Activated CD8-positive, alpha-beta T cell treated with anti-CD3 and anti-CD28 coated beads, Interleukin-2, amount 10 ng/mL, durations not matched to agents 7 days and 5 days (primary cell): ENCODE results near the gene FZR1. TPM values are rescaled to one million over a fixed set of nuclear protein-coding genes. Genes with fewer than 3 reads are reported as not detected.

Experiments used
- ATAC-seq: fragments of 150-1000 bp; cut with Tn5 transposase; one replicate; pipeline ENCODE4 v1.10.0; 2021; ENCODE audit warnings: moderate library complexity
- CTCF ChIA-PET: fragments of 350-600 bp; sonication (Branson Sonifier 250); formaldehyde crosslinking; loops from one replicate; lab custom pipeline; 2021; ENCODE audit warnings: antibody characterized with exemption; lab: Charles Lee
- POLR2A ChIA-PET: fragments of 350-600 bp; sonication (Branson Sonifier 250); formaldehyde crosslinking; loops from one replicate; lab custom pipeline; 2021; ENCODE audit warnings: antibody characterized with exemption; lab: Charles Lee
- DNase-seq: peaks from one replicate; pipeline ENCODE4 v3.0.0-alpha.2; 2020
- H3K27ac Mint-ChIP-seq: one replicate; pipeline ENCODE4 v1.8.0; 2021; ENCODE audit warnings: mild to moderate bottlenecking, mixed read lengths
- H3K27me3 Mint-ChIP-seq: one replicate; pipeline ENCODE4 v1.8.0; 2021; ENCODE audit warnings: low read depth, mixed read lengths
- H3K36me3 Mint-ChIP-seq: one replicate; pipeline ENCODE4 v1.8.0; 2021; ENCODE audit warnings: low read depth, mixed read lengths
- H3K4me1 Mint-ChIP-seq: one replicate; pipeline ENCODE4 v1.8.0; 2021; ENCODE audit warnings: low read depth, mixed read lengths
- H3K4me3 Mint-ChIP-seq: one replicate; pipeline ENCODE4 v1.8.0; 2021; ENCODE audit warnings: mild to moderate bottlenecking, mixed read lengths
- H3K9me3 Mint-ChIP-seq: one replicate; pipeline ENCODE4 v1.8.0; 2022; ENCODE audit warnings: mixed read lengths; ENCODE audit not compliant: insufficient read depth
- total RNA-seq, 2 experiments: library from RNA; stranded (reverse); gene quantifications; one replicate each; pipeline ENCODE4 v1.2.3, GENCODE V29; 2021

FZR1 gene
- total RNA-seq, 2 experiments from 2014 or later = 72.7 to 81.6 TPM

DNA sequence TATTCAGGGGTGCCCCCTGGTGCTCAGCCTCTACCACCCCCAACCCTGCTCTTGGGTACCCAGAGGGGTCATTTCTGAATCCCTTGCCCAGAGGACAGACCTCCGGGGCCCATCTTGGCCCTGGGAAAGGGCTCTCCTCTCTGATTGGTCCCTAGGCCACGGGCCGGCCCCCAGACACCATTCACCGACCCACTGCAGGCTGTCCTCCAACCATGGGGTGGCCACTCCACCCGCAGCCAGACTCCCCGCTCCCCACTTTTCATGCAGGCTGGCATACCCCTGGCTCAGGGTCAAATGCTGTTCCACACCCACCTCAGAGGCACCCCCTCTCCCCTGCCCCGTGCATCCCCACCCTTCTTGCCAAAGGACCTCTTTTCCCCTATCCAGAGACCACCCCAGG is 40.6 kb upstream of the FZR1 start:
- ATAC-seq (no peak), DNase-seq (no peak)
- H3K27me3 Mint-ChIP-seq = no peaks in the 10 kb centered on the region
- ChIA-PET CTCF (no interaction called here), POLR2A (interaction anchor here (0.6 kb wide), 1 partner anchor 488 kb away, joined by 3 read pairs; no protein-coding TSS in a partner anchor)
- no peaks in the 10 kb centered on the region for H3K4me1 Mint-ChIP-seq
- no peak overlapping the region for H3K27ac Mint-ChIP-seq
- no peaks in the 10 kb centered on the region for H3K9me3 Mint-ChIP-seq
- H3K36me3 Mint-ChIP-seq = no peaks in the 10 kb centered on the region
- H3K4me3 Mint-ChIP-seq = no peak overlapping the region

DNA sequence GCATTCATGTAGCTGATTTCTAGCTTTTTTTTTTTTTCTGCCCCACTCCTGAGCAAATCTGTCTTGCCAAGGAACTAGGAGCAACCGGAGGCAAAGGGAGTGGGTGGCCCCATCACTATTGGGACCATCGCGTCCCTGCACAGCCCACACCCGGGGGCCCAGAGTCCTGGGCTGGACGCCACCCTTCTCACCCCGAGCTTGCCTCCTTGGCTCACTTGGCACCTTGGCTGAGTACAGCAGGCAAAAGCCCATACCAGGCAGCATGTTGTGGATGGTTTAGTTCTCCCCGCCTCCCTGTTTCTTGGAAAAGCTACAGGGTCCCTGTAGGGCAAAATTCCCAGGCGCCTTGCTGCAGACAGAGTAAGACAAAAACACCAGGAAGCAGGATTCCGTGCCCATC is 39.5 kb upstream of the FZR1 start:
- no peak for DNase-seq
- no peak for ATAC-seq
- Mint-ChIP-seq H3K27ac (no peak overlapping the region), H3K9me3 (no peaks in the 10 kb centered on the region), H3K27me3 (no peaks in the 10 kb centered on the region), H3K4me1 (no peaks in the 10 kb centered on the region), H3K4me3 (no peak overlapping the region), H3K36me3 (no peaks in the 10 kb centered on the region)
- ChIA-PET CTCF (no interaction called here), POLR2A (no interaction called here)

DNA sequence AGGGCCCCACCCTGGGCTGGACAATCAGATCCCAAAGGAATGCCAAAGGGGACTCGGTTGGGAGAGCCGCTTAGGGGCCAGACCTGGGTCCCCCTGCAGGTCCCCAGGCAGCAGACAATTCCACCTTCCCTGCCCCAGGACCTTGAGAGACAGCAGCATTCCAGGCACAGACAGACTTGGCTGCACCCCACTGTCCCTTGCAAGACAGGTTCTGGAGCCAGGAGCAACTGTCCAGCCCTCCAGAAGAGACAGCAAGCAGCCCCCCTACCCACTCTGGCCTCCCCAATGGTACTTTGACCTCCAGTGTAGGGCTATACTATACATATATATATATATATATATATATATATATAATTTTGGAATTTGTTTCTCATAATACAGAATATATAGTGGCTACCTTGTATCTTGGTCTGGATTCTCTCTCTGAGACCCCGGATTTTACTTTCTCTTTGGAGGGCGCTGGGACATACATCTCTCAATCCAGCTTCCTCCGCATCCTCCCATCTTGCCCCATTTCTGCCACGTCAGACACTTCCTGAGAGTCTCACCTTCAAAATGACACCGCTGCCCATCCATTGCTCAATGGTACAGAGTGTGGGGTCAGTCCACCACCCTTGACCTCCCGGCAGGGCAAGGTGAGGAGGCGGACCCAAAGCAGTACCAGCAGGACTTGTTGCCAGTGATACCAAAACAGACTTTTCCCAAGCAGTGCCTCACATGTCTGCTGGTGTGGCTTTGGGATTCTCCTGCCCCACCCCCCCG is 38.5 kb upstream of the FZR1 start:
- H3K4me1 Mint-ChIP-seq = no peaks in the 10 kb centered on the region
- H3K27me3 Mint-ChIP-seq = no peaks in the 10 kb centered on the region
- ChIA-PET CTCF (no interaction called here), POLR2A (no interaction called here)
- H3K36me3 Mint-ChIP-seq = no peaks in the 10 kb centered on the region
- no peak overlapping the region for H3K4me3 Mint-ChIP-seq
- no peak for DNase-seq
- ATAC-seq = no peak
- H3K27ac Mint-ChIP-seq = no peak overlapping the region
- no peaks in the 10 kb centered on the region for H3K9me3 Mint-ChIP-seq

DNA sequence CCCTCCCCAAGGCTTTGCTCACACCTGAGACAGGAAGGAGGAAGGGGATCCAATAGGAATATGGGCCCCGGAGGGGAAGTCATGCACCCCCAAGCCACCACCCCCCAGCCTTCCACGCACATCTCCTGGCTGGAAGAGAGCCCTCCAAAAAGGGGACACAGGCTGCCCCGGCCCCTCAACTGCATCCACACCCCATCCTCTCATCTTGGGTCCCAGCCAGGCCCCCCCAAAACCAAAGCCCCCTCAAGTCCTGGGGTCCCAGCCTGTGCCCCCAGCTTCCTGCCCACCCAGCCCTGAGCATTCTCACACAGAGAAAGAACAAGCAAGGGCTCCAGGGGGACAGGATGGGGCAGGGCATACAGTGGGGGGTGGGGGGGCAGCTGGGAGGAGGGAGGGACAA is 37.9 kb upstream of the FZR1 start:
- H3K4me3 Mint-ChIP-seq = no peak overlapping the region
- no peak for DNase-seq
- no peaks in the 10 kb centered on the region for H3K9me3 Mint-ChIP-seq
- H3K27me3 Mint-ChIP-seq = no peaks in the 10 kb centered on the region
- H3K27ac Mint-ChIP-seq = no peak overlapping the region
- POLR2A ChIA-PET = no interaction called here
- no peak for ATAC-seq
- CTCF ChIA-PET = no interaction called here
- H3K4me1 Mint-ChIP-seq = no peaks in the 10 kb centered on the region
- H3K36me3 Mint-ChIP-seq = no peaks in the 10 kb centered on the region

DNA sequence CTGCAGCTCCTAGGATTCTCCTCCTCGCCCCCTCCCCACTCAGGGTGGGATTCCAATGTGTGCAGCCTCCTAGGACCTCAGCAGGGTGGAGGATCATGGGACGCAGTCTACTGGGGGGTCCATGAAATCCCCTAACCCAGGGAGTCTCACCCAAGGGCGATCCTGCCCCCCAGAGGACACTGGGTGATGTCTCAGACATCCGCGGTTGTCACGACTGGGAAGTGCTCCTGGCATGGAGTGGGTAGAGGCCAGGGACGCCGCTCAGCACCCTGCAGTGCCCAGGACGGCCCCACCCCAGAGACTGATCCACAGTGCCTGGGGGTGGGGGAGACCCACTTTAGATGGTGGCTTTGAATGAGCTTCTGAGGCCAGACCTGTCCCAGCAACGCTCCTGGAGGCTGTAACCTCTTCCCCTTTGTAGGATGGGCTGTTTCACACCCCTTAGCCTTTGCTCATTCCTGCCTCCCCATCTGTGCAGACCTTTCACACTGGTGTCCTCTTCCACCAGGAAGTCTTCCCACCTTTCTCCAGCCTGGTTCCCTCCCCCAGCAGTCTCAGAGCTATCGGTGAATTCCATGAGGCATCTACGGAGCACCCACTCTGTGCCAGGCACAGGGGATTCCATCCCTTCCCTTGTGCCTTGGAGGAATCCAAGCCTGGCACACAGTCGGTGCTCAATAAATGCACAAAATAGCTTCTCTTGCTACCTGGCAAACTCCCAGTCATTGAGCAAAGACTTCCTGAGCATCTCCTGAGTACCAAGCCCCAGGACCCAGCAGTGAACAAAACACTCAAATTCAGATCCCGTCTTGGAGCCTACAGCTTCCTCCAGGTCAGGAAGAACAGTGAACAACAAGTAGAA is 36.2 kb upstream of the FZR1 start:
- no peaks in the 10 kb centered on the region for H3K4me1 Mint-ChIP-seq

DNA sequence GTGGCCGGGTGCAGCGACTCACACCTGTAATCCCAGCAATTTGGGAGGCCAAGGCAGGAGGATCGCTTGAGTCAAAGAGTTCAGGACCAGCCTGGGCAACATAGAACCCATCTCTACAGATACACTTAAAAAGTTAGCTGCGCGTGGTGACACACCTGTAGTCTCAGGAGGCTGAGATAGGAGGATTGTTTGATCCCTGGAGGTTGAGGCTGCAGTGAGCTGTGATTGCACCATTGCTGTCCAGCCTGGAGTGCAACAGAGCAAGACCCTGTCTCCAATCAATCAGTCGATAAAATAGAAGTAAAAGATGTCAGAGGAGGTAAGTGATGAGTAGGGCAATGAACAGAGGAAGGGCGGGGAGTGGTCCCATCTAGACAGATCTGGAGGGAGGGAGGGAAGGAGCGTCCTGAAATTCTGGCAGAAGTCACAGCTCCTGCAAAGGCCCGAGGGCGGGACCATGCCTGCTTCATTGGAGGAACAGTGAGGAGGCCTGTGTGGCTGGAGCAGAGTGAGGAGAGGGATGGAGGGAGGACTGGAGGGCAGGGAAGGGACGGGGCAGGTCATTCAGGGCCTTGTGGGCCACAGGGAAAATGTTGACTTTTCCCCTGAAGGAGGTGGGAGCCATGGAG is 35.5 kb upstream of the FZR1 start:
- POLR2A ChIA-PET = no interaction called here
- no peak for DNase-seq
- no peak overlapping the region for H3K27ac Mint-ChIP-seq
- no peak overlapping the region for H3K4me3 Mint-ChIP-seq
- no peaks in the 10 kb centered on the region for H3K4me1 Mint-ChIP-seq
- H3K27me3 Mint-ChIP-seq = no peaks in the 10 kb centered on the region
- H3K9me3 Mint-ChIP-seq = no peaks in the 10 kb centered on the region
- CTCF ChIA-PET = interaction anchor here (1.0 to 2.1 kb wide), 4 partner anchors 14 to 87 kb away, joined by 3 to 6 read pairs (median 4); partner anchors contain the start of gene MFSD12
- ATAC-seq = no peak
- H3K36me3 Mint-ChIP-seq = no peaks in the 10 kb centered on the region

More for the DNA sequence above, 36.2 kb upstream of the FZR1 start:
- DNase-seq (no peak), ATAC-seq (no peak)
- POLR2A ChIA-PET = no interaction called here
- Mint-ChIP-seq H3K27me3 (no peaks in the 10 kb centered on the region), H3K9me3 (no peaks in the 10 kb centered on the region), H3K4me3 (no peak overlapping the region), H3K27ac (peak overlapping the region; percentile 43), H3K36me3 (no peaks in the 10 kb centered on the region)
- CTCF ChIA-PET = interaction anchor here (1.1 to 2.1 kb wide), 3 partner anchors 15 to 88 kb away, joined by 3 to 6 read pairs (median 5); partner anchors contain the start of gene MFSD12

DNA sequence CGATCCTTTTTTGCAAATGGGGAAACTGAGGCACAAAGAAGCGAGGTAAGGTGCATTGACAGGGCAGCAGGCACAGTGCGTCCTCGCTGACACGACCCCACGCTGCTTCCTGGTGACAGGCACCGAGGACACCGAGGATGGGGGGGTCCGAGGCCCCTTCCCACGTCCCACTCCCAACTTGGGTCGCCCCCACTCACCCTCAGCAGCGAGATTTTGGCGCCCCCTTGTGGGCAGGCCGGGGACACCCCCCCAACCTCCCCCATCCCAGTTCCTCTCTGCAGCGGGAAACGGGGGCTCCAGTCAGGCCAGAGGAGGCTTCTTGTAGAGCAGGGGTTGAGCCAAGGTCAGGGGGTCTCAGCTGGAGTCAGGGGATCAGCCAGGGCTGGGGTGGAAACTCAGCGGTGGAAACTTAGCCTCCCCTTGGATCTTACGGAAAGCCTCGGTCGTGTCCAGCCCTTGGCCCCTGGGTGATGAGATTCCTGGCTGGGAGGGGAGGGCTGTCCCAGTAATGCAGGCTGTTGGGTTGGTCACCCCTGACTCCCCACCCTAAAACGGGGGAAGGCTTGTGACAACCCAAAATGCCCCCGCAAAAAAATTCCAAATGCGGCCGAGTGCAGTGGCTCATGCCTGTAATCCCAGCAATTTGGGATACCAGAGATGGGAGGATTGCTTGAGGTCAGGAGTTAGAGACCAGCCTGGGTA is 34.0 kb upstream of the FZR1 start:
- ATAC-seq = peak; percentile 41
- peak; percentile 42 for DNase-seq
- Mint-ChIP-seq H3K9me3 (no peaks in the 10 kb centered on the region), H3K36me3 (no peaks in the 10 kb centered on the region), H3K4me3 (no peak overlapping the region), H3K27me3 (no peaks in the 10 kb centered on the region), H3K27ac (no peak overlapping the region), H3K4me1 (no peaks in the 10 kb centered on the region)
- ChIA-PET POLR2A (no interaction called here), CTCF (interaction anchor here (0.8 to 2.0 kb wide), 11 partner anchors 8 to 167 kb away, joined by 3 to 17 read pairs (median 6); no protein-coding TSS in a partner anchor)

DNA sequence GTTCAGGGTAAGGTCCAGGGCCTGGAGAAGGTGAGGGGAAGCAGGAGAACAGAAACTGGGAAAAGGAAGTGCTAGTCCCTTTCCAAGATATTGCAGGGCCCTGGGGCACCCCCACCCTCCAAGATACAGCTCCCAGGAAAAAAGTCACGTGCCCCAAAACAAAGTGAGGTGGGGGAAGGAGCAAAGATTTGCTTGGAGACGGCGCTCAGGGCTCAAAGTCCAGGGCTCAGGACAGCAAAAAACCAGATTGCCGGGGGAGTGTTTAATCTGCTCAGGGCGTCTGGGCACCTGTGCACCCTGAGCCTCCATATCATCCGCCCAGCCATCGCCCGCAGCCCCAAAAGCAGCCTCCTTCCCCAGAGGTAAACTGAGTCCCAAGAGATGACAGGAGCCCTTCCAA is 32.1 kb upstream of the FZR1 start:
- peaks cover 11% of the 10 kb centered on the region for H3K4me1 Mint-ChIP-seq
- H3K27ac Mint-ChIP-seq = no peak overlapping the region

DNA sequence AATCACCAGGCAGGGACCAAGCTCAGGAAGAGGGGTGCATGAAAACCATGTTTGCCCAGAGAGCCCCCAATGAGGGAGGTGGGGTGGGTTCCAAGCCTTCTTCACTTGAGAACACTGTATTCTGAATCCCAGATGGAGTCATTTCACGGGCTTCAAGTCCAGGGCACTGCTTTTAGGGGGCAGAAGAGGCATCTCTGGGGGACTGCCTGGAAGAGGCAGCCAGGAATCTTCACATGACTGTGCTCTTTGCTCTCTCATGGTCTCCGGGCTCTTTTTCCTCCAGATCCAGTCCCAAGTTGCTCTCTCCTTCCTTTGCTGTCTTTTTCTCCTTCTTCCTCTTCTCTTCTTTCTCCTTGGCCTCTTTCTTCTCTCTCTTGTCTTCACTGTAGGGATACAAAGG is 31.5 kb upstream of the FZR1 start:
- Mint-ChIP-seq H3K27ac (no peak overlapping the region), H3K4me3 (no peak overlapping the region), H3K4me1 (peaks cover 16% of the 10 kb centered on the region), H3K9me3 (no peaks in the 10 kb centered on the region), H3K27me3 (no peaks in the 10 kb centered on the region), H3K36me3 (no peaks in the 10 kb centered on the region)
- ATAC-seq (no peak), DNase-seq (no peak)
- ChIA-PET CTCF (no interaction called here), POLR2A (no interaction called here)

More for the DNA sequence above, 32.1 kb upstream of the FZR1 start:
- ChIA-PET CTCF (no interaction called here), POLR2A (no interaction called here)
- Mint-ChIP-seq H3K27me3 (no peaks in the 10 kb centered on the region), H3K4me3 (no peak overlapping the region), H3K9me3 (no peaks in the 10 kb centered on the region), H3K36me3 (no peaks in the 10 kb centered on the region)
- ATAC-seq = no peak
- no peak for DNase-seq

DNA sequence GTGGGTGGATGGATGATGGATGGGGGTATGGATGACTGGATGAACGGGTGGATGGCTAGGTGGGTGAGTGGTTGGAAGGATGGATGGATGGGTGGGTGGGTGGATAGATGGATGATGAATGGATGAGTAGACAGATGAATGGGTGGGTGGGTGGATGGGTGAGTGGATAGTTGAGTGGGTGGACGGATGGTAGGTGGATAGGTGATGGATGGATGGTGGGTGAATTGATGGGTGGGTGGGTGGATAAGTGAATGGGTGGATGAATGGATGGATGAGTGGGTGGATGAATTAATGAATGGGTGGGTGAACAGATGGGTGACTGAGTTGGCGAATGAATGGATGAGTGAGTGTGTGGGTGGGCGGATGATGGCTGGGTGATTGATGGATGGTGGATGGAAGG is 30.7 kb upstream of the FZR1 start:
- Mint-ChIP-seq H3K27ac (no peak overlapping the region), H3K4me1 (peaks cover 16% of the 10 kb centered on the region), H3K27me3 (no peaks in the 10 kb centered on the region), H3K9me3 (no peaks in the 10 kb centered on the region), H3K36me3 (no peaks in the 10 kb centered on the region), H3K4me3 (no peak overlapping the region)
- CTCF ChIA-PET = no interaction called here
- DNase-seq = no peak
- POLR2A ChIA-PET = no interaction called here
- ATAC-seq = no peak

DNA sequence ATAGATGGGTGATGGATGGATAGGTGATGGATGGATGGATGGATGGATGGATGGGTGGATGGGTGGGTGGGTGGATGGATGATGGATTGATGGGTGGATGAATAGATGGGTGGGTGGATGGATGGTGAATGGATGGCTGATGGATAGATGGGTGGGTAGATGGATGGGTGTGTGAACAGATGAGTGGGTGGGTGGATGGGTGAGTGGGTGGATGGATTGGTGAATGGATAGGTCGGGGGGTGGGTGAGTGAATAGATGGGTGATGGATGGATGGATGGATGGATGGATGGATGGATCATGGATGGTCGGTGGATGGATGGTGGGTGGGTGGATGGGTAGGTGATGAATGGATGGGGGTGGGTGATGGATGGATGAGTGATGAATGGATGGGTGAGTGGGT is 29.3 kb upstream of the FZR1 start:
- no peak overlapping the region for H3K4me3 Mint-ChIP-seq
- CTCF ChIA-PET = no interaction called here
- POLR2A ChIA-PET = no interaction called here
- H3K4me1 Mint-ChIP-seq = peaks cover 16% of the 10 kb centered on the region
- ATAC-seq = no peak
- no peak for DNase-seq
- no peak overlapping the region for H3K27ac Mint-ChIP-seq
- H3K36me3 Mint-ChIP-seq = no peaks in the 10 kb centered on the region
- no peaks in the 10 kb centered on the region for H3K9me3 Mint-ChIP-seq
- H3K27me3 Mint-ChIP-seq = no peaks in the 10 kb centered on the region
